HCT116 (cell line): ENCODE measurements around the gene INPP5E.

Experiments used
- ELF1 ChIP-seq: IDR thresholded peaks from 2 replicates; pipeline ENCODE4 v1.6.1; 2012; ENCODE audit warnings: low read depth, borderline replicate concordance
- EZH2 ChIP-seq: fragments of 200-600 bp; sonication (generic); IDR thresholded peaks from 2 replicates; pipeline ENCODE4 v1.6.1; 2017; ENCODE audit warnings: antibody characterized with exemption, mixed run types
- FOSL1 ChIP-seq: IDR thresholded peaks from 2 replicates; pipeline ENCODE4 v1.6.1; 2012; ENCODE audit warnings: low read depth
- POLR2A ChIP-seq: IDR thresholded peaks from 2 replicates; pipeline ENCODE4 v1.7.0; 2011; ENCODE audit warnings: borderline replicate concordance; ENCODE audit not compliant: insufficient read depth, insufficient read length; ENCODE audit errors: extremely low read depth
- SIN3A ChIP-seq: IDR thresholded peaks from 2 replicates; pipeline ENCODE4 v1.6.1; 2012; ENCODE audit warnings: low read depth
- ZNF274 ChIP-seq: fragments of 200-500 bp; sonication (Bioruptor generic); IDR thresholded peaks from 2 replicates; pipeline ENCODE4 v1.6.1; 2014; ENCODE audit warnings: mild to moderate bottlenecking, low read depth, low read length, inconsistent platforms
- TF ChIP-seq, protein P1 (sequence below): IDR thresholded peaks from 2 replicates; pipeline ENCODE4 v1.6.1; 2012
- TF ChIP-seq, protein P2 (sequence below), 3 experiments: fragments of 200-600 bp in 1 of 3; sonication (generic) in 1 of 3; IDR thresholded peaks in 2 of 3; conservative IDR thresholded peaks in 1 of 3; 2 replicates each; pipeline ENCODE4 v1.5.1; 2012 to 2017; ENCODE audit warnings: low read depth in 2 of 3, low read length in 2 of 3, antibody characterized with exemption in 1 of 3, borderline replicate concordance in 1 of 3, control low read depth in 1 of 3, mild to moderate bottlenecking in 1 of 3, mixed read lengths in 1 of 3, mixed run types in 1 of 3, moderate library complexity in 1 of 3; ENCODE audit not compliant: insufficient read depth in 1 of 3
- TF ChIP-seq, protein P3 (sequence below): IDR thresholded peaks from 2 replicates; pipeline ENCODE4 v1.6.1; 2012; ENCODE audit warnings: low read depth

DNA sequence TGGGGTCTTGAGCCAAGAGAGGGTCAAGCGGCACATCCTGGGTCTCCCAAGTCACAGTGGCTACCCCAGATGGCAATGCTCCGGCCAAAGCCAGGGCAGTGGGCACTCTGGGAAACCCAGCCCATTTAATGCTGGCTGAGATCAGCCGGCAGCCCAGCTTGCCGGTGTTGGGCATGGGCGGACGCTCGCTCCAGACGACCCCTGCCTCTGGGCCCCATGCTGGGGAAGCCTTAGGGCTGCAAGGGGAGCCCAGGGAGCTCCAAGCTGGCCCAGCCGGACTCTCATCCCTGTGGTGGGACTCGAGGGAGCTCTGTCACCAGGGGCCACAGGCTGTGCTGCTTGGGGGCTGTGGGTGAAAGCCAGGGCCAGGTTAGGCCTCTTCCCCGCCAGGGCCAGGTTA lies 60.2 kb downstream of the INPP5E start:
- TF ChIP-seq, protein P1, sequence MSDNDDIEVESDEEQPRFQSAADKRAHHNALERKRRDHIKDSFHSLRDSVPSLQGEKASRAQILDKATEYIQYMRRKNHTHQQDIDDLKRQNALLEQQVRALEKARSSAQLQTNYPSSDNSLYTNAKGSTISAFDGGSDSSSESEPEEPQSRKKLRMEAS: no peak
- no peak for TF ChIP-seq ZNF274
- TF ChIP-seq, protein P2, sequence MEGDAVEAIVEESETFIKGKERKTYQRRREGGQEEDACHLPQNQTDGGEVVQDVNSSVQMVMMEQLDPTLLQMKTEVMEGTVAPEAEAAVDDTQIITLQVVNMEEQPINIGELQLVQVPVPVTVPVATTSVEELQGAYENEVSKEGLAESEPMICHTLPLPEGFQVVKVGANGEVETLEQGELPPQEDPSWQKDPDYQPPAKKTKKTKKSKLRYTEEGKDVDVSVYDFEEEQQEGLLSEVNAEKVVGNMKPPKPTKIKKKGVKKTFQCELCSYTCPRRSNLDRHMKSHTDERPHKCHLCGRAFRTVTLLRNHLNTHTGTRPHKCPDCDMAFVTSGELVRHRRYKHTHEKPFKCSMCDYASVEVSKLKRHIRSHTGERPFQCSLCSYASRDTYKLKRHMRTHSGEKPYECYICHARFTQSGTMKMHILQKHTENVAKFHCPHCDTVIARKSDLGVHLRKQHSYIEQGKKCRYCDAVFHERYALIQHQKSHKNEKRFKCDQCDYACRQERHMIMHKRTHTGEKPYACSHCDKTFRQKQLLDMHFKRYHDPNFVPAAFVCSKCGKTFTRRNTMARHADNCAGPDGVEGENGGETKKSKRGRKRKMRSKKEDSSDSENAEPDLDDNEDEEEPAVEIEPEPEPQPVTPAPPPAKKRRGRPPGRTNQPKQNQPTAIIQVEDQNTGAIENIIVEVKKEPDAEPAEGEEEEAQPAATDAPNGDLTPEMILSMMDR (IDR thresholded peaks at IDR 0.05 in 2 of 3, conservative IDR thresholded peaks at IDR 0.05 in 1 of 3; ENCODE audit: borderline replicate concordance in 1 of 3, insufficient read depth in 1 of 3, low read depth in 2 of 3, low read length in 2 of 3): no peak
- TF ChIP-seq, protein P3, sequence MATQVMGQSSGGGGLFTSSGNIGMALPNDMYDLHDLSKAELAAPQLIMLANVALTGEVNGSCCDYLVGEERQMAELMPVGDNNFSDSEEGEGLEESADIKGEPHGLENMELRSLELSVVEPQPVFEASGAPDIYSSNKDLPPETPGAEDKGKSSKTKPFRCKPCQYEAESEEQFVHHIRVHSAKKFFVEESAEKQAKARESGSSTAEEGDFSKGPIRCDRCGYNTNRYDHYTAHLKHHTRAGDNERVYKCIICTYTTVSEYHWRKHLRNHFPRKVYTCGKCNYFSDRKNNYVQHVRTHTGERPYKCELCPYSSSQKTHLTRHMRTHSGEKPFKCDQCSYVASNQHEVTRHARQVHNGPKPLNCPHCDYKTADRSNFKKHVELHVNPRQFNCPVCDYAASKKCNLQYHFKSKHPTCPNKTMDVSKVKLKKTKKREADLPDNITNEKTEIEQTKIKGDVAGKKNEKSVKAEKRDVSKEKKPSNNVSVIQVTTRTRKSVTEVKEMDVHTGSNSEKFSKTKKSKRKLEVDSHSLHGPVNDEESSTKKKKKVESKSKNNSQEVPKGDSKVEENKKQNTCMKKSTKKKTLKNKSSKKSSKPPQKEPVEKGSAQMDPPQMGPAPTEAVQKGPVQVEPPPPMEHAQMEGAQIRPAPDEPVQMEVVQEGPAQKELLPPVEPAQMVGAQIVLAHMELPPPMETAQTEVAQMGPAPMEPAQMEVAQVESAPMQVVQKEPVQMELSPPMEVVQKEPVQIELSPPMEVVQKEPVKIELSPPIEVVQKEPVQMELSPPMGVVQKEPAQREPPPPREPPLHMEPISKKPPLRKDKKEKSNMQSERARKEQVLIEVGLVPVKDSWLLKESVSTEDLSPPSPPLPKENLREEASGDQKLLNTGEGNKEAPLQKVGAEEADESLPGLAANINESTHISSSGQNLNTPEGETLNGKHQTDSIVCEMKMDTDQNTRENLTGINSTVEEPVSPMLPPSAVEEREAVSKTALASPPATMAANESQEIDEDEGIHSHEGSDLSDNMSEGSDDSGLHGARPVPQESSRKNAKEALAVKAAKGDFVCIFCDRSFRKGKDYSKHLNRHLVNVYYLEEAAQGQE: no peak
- TF ChIP-seq POLR2A: no peak
- no peak for TF ChIP-seq EZH2
- TF ChIP-seq ELF1: no peak
- TF ChIP-seq FOSL1: no peak
- TF ChIP-seq SIN3A: no peak
